GM19023 (cell line): ENCODE data around the gene TRAPPC12.
"Not testable (repeated sequence)": the region's sequence is repeated elsewhere in the genome, so short reads cannot be mapped to it uniquely, and the experiment has no call there.

ENCODE experiments used
- ATAC-seq: cut with Tn5 transposase; IDR thresholded peaks from one replicate; pipeline ENCODE4 v1.9.1; 2021; ENCODE audit warnings: mild to moderate bottlenecking, moderate library complexity; ENCODE audit not compliant: unreplicated experiment

Gene TRAPPC12

DNA sequence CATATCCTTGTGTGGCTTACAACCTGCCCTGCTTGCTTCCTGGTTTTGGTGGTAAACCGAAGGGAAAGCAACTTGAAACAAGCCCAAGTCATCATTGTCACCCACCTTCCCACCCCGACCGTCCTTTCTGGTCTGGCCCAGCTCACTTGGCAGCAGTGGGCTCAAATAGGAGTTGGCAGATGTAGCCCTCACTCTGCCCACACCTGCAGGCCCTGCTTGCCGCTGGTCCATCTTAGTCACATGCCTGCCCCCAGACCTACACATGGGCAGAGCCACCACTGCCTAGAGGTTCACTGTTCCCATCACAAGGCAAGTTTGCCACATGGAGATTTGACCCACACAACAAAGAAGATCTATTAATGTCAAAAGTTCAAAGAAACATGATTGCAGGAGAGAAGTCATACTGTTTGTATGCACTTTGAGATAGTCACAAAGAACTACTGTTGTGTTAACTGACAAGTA, 11.2 kb upstream of the TRAPPC12 start:
- no peak for ATAC-seq

DNA sequence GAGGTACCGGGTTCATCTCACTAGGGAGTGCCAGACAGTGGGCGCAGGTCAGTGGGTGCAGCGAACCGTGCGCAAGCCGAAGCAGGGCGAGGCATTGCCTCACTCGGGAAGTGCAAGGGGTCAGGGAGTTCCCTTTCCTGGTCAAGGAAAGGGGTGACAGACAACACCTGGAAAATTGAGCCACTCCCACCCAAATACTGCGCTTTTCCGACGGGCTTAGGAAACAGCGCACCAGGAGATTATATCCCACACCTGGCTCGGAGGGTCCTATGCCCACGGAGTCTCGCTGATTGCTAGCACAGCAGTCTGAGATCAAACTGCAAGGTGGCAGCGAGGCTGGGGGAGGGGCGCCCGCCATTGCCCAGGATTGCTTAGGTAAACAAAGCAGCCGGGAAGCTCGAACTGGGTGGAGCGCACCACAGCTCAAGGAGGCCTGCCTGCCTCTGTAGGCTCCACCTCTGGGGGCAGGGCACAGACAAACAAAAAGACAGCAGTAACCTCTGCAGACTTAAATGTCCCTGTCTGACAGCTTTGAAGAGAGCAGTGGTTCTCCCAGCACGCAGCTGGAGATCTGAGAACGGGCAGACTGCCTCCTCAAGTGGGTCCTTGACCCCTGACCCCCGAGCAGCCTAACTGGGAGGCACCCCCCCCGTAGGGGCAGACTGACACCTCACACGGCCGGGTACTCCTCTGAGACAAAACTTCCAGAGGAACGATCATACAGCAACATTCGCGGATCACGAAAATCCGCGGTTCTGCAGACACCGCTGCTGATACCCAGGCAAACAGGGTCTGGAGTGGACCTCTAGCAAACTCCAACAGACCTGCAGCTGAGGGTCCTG, 9.9 kb upstream of the TRAPPC12 start:
- ATAC-seq, result not testable (repeated sequence)

DNA sequence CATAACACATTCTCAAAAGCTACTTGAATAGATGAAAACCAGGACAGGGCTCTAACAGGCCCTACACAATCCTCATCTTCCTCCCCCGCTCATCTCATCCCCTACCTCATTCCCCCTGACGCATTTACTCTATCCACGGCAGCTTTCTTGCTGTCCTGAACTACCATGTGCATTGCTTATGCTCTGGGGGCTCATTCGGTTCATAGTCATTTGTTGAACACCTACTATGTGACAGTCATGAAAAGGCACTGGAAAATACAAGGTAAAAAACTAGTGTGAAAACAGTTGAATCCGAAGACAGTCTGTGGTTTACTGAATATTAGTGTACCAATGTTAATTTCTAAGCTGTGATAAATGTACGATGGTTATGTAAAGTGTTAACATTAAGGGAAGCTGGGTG, 2.7 kb upstream of the TRAPPC12 start:
- no peak for ATAC-seq

DNA sequence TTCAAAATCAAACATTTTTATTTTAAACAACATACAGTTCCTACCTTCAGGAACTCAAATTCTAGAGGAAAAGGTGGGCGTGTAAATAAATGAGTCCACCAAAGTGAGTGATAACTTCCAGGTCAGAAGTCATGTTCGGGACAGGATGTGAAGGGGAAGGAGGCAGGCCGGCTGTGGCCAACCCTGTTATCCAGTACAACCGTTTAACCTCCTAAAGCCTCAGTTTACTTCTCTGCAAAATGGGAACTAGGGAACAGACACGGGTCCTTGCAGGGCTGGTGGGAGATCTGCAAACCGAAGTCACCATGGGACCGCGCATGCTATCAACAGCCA, 2.2 kb upstream of the TRAPPC12 start:
- peak; percentile 20 for ATAC-seq

DNA sequence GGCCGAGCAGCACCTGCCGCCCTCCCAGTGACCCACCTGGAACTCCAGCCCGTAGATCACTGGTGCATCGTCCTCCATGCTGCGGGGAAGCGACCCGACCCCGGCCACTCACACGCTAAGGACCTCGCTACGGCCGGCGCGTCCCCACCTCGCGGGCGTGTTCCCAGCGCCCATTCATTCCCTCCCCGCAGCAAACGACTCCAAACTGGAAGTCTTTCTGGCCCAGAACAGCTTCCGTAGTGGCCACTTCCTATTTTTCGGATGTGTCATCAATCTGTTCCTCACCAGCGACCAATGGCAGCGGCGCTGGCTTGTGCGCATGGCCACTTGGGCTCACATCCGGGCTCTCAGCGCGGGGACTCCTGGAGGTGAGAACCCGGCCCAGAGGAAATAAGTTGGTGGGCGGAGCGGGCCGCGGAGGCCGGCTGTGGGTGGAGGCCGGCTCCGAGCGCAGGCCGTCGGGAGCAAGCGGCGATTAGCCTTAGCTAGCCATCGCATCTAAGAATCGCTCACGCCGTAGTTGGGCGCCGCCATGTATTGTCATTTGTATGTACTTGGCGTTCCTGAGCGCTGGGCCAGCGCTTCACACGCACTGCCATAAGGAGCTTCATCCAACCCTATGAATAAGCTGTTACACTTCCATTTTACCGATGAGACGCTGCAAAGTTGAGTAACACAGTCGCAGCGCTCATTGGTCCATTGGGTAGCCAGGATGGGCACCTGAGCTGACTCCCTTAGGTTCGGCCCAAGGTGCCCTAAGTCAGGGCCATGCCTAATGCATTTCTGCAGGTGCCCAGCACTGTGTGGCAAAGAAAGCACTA, 1.7 kb upstream of the TRAPPC12 start, which contains the start of gene EIPR1:
Gene EIPR1, minus strand, starts transcription at position 207 of the 821 bp plus-strand sequence. Its CDS starts 129 bp downstream, at position 78.
- peak; percentile 80 for ATAC-seq

DNA sequence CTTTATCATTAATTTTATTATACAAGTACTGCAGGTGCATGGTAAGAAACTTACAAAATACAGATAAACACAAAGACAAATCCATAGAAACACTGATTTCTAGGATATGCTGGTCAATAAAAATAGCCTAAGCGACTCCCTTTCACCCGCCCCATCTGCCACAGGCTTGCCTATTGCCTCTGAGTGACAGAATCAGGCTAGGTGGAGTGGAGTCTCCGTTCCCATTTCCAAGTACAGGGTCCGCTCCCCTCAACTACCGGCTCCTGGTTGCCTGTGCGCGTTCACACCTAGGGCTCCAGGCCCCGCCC, 201 bp upstream of the TRAPPC12 start:
- ATAC-seq, result no peak

DNA sequence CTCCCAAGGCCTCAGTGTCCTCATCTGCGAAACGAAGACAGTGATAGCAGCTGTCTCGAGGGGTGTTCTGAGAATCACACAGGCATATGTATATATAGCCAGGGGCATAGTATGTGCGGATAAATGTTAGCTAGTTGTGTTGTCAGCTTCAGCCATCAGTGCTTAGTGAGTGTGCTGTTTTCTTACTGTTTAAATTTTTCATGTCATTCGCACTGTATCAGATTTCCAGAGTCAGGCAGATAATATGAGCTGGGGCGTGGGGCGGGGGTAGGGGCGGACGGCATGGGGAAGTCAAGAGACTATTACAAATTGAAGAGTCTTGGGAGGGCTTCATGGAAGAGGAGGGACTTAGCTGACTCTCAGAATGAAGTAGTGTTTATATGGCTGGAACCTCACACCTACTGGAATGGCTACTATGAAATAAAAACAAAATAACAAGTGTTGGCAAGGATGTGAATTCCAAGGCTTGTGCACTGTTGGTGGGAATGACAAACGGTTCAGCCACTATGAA, 7.0 kb downstream of the TRAPPC12 start:
- no peak for ATAC-seq

DNA sequence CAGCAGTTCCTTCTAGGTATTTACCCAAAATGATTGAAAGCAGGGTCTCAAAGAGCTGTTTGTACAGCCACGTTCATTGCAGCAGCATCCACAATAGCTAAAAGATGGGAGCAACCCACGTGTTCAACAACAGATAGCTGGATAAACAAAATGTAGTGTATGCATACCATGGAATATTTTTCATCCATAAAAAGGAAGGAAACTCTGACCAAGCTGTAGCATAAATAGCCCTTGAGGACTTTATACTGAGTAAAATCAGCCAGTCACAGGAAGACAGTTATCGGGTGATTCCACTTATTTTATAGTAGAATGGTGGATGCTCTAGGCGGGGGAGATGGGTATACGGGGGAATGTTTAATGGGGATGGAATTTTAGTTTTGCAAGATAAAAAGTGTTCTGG, 7.5 kb downstream of the TRAPPC12 start:
- no peak for ATAC-seq

DNA sequence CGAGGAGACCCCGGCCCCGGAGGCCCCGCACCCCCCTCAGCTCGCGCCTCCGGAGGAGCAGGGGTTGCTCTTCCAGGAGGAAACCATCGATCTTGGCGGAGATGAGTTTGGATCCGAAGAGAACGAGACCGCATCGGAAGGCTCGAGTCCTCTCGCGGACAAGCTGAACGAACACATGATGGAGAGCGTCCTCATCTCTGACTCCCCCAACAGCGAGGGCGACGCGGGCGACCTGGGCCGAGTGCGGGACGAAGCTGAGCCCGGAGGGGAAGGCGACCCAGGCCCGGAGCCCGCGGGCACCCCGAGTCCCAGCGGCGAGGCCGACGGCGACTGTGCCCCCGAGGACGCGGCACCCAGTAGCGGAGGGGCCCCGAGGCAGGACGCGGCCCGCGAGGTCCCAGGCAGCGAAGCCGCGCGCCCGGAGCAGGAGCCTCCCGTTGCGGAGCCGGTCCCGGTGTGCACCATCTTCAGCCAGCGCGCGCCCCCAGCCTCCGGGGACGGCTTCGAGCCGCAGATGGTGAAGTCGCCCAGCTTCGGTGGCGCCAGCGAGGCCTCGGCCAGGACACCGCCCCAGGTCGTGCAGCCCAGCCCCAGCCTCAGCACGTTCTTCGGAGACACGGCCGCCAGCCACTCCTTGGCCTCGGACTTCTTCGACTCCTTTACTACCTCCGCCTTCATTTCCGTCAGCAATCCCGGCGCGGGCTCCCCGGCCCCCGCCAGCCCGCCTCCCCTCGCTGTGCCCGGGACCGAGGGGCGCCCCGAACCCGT, 8.3 kb downstream of the TRAPPC12 start:
- no peak for ATAC-seq

DNA sequence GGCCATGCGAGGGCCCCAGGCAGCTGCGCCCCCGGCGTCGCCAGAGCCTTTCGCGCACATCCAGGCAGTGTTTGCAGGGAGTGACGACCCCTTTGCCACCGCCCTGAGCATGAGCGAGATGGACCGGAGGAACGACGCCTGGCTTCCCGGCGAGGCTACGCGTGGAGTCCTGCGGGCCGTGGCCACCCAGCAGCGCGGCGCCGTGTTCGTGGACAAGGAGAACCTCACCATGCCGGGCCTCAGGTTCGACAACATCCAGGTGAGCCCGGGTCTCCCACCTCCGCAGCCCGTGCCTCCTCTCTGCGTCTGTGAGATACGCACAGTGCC, 8.9 kb downstream of the TRAPPC12 start:
- ATAC-seq, result no peak

DNA sequence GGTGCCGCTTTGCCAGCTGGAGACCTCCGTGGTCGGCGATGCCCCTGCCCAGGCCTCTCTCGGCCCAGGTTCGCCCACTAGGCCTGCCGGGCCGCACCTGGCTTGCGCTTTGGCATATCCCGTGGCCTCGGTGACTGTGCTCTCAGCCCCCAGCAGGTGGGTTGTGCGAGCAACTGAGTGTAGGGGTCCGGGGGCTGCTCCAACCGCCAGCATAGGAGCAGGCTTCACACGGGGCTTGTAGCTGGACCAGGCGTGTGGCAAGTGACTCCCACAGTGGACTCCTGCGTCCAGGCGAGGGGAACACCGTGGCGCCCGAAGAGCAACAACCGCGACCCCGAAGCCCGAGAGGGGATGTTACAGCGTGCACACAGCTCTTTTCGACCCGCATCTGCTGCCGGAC, 9.7 kb downstream of the TRAPPC12 start:
- ATAC-seq, result no peak

DNA sequence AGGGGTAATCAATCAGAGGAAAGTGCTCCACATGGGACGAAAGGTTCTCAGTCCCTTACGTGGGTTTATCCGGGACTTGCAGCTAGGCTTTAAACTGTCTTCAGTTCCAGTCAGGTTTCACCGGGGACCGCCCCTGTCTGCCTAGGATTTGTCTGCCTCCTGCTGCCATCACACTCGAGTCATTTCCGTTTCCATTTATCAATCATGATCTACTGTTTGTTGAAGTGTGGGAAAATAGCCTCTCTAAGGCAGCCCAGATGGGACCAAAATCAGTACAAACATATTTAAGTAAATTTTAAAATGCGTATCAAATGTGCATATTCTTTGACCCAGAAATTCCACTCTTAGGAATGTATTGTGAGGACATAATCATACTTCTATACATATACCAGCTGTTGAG, 10.5 kb downstream of the TRAPPC12 start:
- no peak for ATAC-seq

DNA sequence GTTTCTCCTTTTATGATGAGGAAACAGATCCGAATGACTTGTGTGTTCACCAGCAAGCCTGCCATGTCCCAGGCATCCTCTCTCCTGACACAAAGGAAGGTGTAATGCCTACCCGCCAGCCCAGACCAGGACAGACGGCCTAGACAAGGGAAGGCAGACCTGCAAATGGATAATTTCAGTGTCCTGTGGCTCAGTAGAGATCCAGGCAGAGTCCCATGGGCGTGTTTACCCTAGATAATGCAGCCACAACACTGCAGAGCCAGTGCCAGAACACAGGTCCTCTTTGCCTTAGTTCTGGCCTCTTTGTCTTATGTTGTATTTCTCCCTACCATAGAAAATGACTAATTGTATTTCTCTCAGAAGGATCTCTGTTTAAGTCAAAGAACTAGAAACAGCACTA, 12.7 kb downstream of the TRAPPC12 start:
- no peak for ATAC-seq

DNA sequence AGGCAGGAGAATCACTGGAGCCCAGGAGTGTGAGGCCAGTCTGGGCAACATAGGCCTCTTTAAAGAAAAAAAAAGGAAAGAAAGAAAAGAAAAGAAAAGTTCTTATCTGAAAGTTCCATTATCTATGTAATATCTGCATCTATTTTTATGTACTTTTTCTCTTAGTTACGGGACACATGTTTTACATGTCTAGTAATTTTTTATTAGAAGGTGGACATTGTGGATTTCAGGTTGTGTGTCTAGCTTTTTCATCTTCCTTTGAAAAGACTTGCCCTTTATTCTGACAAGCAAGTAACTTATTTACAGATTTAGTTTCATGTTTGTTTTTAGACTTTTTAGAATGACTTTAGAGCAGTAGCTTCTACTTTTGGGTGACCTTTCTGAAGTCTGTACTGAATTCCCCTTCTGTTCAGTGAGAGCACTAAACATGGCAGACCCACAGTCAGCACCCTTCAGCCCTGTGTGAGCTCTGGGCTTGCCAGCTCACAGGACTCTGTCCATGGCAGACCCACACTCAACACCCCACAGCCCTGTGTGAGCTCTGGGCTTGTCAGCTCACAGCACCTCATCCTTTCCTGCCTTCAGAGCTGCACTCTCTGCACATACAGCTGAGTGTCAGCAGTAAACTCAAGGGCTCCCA, 17.5 kb downstream of the TRAPPC12 start:
- ATAC-seq, result peak; percentile 65

DNA sequence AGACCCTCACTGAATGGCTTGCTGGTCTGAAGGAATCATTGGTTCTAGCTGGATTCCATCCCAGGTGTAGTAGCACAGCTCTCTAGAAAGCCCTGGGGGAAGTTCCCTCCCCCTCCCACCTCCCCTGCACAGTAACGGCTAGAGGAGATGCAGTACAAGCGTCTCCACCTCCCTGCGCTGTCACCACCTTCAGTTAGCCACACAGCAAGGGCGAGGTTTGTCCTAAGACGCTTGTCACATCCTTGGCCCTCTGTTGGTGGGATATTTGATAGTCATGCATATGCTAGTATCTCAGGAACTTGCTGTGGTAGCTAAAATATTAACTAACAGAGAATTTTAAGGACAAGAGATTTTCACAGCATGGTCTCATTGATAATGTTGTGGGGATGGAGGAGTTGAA, 19.4 kb downstream of the TRAPPC12 start:
- no peak for ATAC-seq

DNA sequence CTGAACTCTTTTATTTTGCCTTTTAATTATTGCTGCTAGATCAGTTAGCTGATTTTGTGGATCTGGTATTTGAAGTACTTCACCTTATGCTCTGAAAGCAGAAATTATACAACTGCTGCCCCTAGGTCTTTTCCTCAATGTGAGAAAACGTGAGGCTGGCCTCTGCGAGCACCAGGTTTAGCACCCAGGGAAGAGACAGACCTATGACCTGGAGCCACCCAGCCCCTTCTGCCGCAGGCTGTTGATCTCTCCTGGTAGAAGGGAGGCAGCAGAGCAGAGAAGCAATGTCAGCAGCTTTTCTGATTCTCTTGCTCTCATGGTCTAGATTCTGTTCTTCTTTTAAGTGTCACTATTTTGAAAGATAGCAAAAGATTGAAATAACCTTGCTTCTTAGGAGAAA, 19.9 kb downstream of the TRAPPC12 start:
- no peak for ATAC-seq

DNA sequence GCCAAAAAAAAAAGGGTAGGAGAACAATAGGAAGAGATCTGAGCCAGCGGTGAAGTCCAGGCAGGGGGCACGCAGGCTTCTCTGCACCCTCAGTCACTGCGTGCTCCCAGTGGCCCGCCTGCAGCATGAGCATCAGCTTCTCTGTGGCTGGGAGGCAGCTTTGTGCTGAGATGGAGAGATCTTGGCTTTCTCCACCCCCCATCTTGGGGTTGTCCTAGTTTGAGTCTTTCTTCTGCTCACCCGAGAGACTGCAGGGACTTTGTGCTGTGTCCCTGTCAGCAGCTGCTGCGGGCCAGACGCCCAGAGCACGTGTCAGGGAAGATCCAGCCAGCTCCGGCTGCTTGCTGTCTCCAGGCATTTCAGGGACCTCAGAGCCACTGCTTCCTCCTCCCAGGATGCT, 20.3 kb downstream of the TRAPPC12 start:
- no peak for ATAC-seq

DNA sequence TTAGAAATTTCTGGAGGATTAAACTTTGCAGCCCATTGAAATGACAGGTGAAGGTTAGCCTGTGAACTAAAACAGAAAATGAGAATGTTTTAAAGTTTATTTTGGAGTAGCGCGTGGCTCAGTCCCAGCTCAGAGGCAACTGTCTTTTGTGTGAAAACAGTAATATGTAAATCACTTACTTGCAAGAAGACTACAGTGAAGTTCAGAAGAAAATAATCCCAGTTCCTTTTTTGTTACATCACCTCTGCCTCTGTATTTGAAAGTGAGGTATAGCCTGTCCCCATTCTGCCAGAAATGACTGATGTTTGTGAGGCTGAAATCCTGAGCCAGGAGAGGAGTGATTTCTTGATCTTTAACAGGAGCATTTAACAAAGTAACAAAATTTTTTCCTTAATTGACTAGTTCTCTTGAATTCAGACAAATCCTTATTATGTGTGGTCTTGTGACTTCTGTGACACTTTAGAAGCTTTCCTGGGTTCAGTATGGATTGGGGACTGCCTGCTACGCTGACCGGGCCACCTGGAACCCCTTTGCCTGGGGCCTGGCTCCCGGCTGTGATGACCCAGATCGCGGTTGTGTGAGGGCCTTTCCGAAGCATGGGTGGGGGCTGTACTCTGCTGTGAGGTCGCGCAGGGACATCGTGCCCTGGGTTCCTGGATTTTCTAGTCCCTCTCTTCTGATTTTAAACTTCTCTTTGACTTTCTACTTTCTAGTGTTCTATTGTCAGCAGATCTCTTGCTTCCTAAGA, 24.3 kb downstream of the TRAPPC12 start:
- ATAC-seq, result peak; percentile 96

DNA sequence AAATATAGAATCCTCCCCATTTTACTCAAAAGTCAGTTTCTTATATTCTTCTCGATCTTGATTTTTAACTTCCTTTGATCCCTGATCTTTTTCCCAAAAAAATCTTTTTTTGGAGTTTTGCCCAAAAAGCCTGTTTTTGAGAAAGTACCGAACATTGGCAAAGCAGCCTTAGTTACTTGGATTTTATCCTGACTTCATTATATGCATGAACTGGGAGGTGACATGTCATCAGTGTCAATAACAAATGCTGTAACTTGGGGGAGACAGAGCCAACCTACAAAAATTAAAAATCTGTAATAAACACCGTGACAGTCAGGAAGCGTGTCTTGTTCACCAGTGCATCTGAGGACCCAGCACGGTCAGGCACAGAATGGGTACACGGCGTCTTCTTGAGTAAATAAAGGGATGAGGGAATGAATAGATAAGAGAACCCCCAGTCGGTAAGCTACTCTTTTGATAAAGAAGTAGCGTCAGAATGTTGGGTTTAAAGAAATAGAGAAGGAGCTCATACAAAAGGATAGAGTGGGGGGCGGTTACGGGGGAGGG, 24.9 kb downstream of the TRAPPC12 start:
- ATAC-seq, result no peak

DNA sequence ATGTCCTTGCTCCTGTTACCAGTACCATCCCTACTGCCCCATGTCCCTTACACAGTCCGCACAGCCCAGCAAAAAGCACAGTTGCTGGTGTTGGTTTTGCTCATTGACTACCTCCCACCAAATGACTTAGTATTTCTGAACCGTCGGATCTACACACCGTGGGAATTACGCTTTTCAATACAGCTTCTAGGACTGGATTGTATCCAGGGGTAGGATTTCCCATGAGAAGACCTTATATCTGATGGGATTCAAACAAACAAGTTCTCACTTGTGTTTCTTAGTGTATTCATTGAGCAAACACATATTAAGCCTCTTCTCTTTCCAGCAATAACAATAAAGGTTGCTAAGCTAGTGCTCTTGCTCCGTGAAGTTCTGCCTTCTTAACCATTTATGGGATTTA, 25.8 kb downstream of the TRAPPC12 start:
- no peak for ATAC-seq
